ENCODE data around the gene PNKD. TPM values are rescaled to one million over a fixed set of nuclear protein-coding genes. Genes with fewer than 3 reads are reported as not detected.

PNKD gene
- total RNA-seq, 1 donor from 2014 or later: 10.3 TPM

DNA sequence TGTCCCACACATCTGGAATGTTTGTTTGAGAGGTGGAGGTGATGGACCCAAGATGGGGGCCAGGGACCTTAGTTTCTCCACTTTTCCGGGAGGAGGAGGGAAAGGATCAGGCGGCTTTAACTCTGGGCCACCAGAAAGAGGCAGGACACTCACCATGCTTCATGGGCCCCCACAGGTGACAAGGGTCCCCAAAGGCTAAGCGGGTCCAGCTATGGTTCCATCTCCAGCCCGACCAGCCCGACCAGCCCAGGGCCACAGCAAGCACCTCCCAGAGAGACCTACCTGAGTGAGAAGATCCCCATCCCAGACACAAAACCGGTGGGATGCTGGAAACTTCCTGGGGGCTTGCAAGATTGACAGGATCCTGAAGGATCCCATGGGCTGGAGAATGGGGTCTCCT is 112.5 kb downstream of the PNKD start:
- DNase-seq (ENCODE audit: low read depth) (no peak), FAIRE-seq (no peak)
- Histone ChIP-seq H3K27me3 (ENCODE audit: control insufficient read depth, insufficient read depth, low read length) (peaks cover 3% of the 10 kb centered on the region), H3K4me3 (ENCODE audit: low read depth, low read length) (no peak overlapping the region), H3K36me3 (ENCODE audit: control insufficient read depth, insufficient read depth, low read length) (no peaks in the 10 kb centered on the region)
- TF ChIP-seq, protein P1, sequence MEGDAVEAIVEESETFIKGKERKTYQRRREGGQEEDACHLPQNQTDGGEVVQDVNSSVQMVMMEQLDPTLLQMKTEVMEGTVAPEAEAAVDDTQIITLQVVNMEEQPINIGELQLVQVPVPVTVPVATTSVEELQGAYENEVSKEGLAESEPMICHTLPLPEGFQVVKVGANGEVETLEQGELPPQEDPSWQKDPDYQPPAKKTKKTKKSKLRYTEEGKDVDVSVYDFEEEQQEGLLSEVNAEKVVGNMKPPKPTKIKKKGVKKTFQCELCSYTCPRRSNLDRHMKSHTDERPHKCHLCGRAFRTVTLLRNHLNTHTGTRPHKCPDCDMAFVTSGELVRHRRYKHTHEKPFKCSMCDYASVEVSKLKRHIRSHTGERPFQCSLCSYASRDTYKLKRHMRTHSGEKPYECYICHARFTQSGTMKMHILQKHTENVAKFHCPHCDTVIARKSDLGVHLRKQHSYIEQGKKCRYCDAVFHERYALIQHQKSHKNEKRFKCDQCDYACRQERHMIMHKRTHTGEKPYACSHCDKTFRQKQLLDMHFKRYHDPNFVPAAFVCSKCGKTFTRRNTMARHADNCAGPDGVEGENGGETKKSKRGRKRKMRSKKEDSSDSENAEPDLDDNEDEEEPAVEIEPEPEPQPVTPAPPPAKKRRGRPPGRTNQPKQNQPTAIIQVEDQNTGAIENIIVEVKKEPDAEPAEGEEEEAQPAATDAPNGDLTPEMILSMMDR (IDR thresholded peaks at IDR 0.05; ENCODE audit: insufficient read depth, low read length, severe bottlenecking): no peak

GRCh38 chr2:218383892-218384519 is 113.7 kb downstream of the PNKD start:
- H3K36me3 ChIP-seq (ENCODE audit: control insufficient read depth, insufficient read depth, low read length): no peaks in the 10 kb centered on the region
- no peak overlapping the region for H3K4me3 ChIP-seq (ENCODE audit: low read depth, low read length)
- TF ChIP-seq, protein P1 (IDR thresholded peaks at IDR 0.05; ENCODE audit: insufficient read depth, low read length, severe bottlenecking): no peak
- FAIRE-seq (no peak), DNase-seq (ENCODE audit: low read depth) (peak; percentile 77)
- peaks cover 3% of the 10 kb centered on the region for H3K27me3 ChIP-seq (ENCODE audit: control insufficient read depth, insufficient read depth, low read length)

DNA sequence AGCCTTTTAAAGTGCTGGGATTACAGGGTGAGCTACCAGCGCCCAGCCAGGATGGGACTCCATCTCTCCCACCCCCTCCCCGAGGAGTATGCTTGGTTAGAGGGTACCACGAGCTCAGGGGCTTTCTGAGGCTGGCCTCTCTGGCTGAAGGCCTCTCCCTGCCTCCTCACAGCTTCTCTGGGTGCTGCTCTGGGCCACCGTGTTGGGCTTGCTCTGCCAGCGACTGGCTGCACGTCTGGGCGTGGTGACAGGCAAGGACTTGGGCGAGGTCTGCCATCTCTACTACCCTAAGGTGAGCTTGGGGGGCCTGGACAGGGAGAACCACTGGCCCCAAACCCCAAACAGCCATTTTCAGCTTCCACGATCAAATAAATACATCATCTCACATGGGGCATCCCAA is 114.7 kb downstream of the PNKD start:
- DNase-seq (ENCODE audit: low read depth) (no peak), FAIRE-seq (no peak)
- TF ChIP-seq, protein P1 (IDR thresholded peaks at IDR 0.05; ENCODE audit: insufficient read depth, low read length, severe bottlenecking): no peak
- H3K36me3 ChIP-seq (ENCODE audit: control insufficient read depth, insufficient read depth, low read length): no peaks in the 10 kb centered on the region
- peaks cover 3% of the 10 kb centered on the region for H3K27me3 ChIP-seq (ENCODE audit: control insufficient read depth, insufficient read depth, low read length)
- H3K4me3 ChIP-seq (ENCODE audit: low read depth, low read length): no peak overlapping the region

DNA sequence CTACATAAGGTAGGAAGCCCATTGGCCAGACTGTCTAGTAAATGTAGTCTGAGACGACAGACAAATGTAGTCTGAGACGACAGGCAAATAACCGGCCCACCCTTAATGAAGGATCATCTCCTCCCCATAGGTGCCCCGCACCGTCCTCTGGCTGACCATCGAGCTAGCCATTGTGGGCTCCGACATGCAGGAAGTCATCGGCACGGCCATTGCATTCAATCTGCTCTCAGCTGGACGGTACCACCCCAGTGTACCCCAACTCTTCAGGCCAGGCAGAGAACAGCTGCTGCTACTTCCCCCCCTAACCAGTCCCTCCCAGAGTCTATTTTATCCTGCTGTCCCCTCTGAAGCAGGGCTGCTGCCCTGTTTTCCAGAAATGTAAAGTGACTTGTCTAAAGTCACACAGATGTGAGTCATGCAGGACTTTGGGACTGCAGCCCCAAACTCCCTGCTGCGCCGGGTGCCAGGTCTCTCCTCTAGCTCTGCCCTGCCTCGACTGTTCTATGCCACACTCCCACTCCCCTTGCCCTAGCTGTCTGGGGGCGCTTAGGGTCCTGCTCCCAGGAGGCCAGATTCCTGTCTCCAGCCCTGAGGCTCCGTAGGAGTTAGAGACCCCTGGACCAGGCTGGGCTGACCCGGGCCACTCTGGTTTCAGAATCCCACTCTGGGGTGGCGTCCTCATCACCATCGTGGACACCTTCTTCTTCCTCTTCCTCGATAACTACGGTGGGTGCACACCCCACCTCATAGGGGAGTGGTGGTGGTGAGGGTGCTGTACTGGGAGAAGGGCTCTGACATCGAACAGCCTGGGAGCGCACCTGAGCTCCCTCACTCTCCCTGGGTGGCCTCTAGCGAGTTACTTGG is 116.4 kb downstream of the PNKD start:
- FAIRE-seq (no peak), DNase-seq (ENCODE audit: low read depth) (no peak)
- H3K27me3 ChIP-seq (ENCODE audit: control insufficient read depth, insufficient read depth, low read length): peaks cover 2% of the 10 kb centered on the region
- H3K36me3 ChIP-seq (ENCODE audit: control insufficient read depth, insufficient read depth, low read length): no peaks in the 10 kb centered on the region
- TF ChIP-seq, protein P1 (IDR thresholded peaks at IDR 0.05; ENCODE audit: insufficient read depth, low read length, severe bottlenecking): no peak
- H3K4me3 ChIP-seq (ENCODE audit: low read depth, low read length): peak overlapping the region; percentile 42

DNA sequence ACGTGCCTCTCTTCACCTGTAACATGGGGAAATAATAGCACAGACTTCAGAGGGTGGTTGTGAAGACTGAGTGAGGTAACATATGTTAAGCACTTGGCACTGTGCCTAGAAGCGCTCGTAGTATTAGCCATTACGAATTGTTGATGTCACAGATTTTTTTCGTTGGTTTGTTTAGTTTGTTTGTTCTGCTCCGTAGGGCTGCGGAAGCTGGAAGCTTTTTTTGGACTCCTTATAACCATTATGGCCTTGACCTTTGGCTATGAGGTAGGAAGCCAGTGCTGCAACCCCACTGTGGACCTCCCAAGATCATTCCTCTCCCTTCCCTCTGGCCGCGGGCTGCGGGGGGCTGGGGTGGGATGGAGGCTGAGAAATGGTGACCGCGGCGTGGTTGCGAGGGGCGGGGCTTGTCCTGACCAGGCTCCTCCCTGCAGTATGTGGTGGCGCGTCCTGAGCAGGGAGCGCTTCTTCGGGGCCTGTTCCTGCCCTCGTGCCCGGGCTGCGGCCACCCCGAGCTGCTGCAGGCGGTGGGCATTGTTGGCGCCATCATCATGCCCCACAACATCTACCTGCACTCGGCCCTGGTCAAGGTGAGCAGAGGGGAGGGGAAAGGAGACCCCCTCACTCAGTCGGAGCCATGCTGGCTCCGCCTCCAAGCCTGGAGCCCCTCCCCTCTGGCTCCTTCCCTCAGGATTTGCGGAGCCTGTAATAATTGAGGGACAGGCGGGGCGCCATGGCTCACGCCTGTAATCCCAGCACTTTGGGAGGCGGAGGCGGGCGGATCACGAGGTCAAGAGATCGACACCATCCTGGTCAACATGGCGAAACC is 117.3 kb downstream of the PNKD start:
- peak; percentile 85 for DNase-seq (ENCODE audit: low read depth)
- peak overlapping the region; percentile 42 for H3K4me3 ChIP-seq (ENCODE audit: low read depth, low read length)
- TF ChIP-seq, protein P1 (IDR thresholded peaks at IDR 0.05; ENCODE audit: insufficient read depth, low read length, severe bottlenecking): no peak
- peak; percentile 89 for FAIRE-seq
- H3K36me3 ChIP-seq (ENCODE audit: control insufficient read depth, insufficient read depth, low read length): no peaks in the 10 kb centered on the region
- H3K27me3 ChIP-seq (ENCODE audit: control insufficient read depth, insufficient read depth, low read length): no peaks in the 10 kb centered on the region
